CD14-positive monocyte (primary cell): ENCODE measurements around the gene NRXN3. TPM values are rescaled to one million over a fixed set of nuclear protein-coding genes. Genes with fewer than 3 reads are reported as not detected.

ENCODE experiments used
- DNase-seq, 3 donors: peaks; one replicate each; pipeline ENCODE4 v3.0.0-alpha.2; 2011 to 2022
- H2AFZ ChIP-seq: 2 replicates; pipeline ENCODE4 v1.6.0; 2012; ENCODE audit warnings: mild to moderate bottlenecking, low read depth, low read length, inconsistent platforms; ENCODE audit not compliant: insufficient read depth, poor library complexity, severe bottlenecking
- H3K27ac ChIP-seq, 2 donors: 1 replicate in 1 of 2; 2 replicates in 1 of 2; pipeline ENCODE4 v1.5.1; 2012 to 2013; ENCODE audit warnings: low read length in 2 of 2, control low read depth in 1 of 2, inconsistent platforms in 1 of 2, low read depth in 1 of 2, mild to moderate bottlenecking in 1 of 2
- H3K27me3 ChIP-seq, 2 donors: one replicate each; pipeline versions ENCODE4 v1.6.0 to v1.6.1; 2011 to 2013; ENCODE audit warnings: low read length in 2 of 2; ENCODE audit not compliant: control insufficient read depth in 2 of 2, insufficient read depth in 2 of 2
- H3K36me3 ChIP-seq, 2 donors: replicated peaks in 1 of 2; 1 replicate in 1 of 2; 2 replicates in 1 of 2; pipeline versions ENCODE4 v1.5.1 to v1.6.1; 2012 to 2013; ENCODE audit warnings: low read length in 2 of 2, control low read depth in 1 of 2, inconsistent platforms in 1 of 2, mild to moderate bottlenecking in 1 of 2; ENCODE audit not compliant: insufficient read depth in 2 of 2, control insufficient read depth in 1 of 2
- H3K4me1 ChIP-seq, 2 donors: 1 replicate in 1 of 2; 2 replicates in 1 of 2; pipeline versions ENCODE4 v1.5.1 to v1.6.1; 2012 to 2013; ENCODE audit warnings: low read length in 2 of 2, control low read depth in 1 of 2, inconsistent platforms in 1 of 2, mild to moderate bottlenecking in 1 of 2, moderate library complexity in 1 of 2; ENCODE audit not compliant: insufficient read depth in 2 of 2, control insufficient read depth in 1 of 2
- H3K4me2 ChIP-seq: replicated peaks from 2 replicates; pipeline ENCODE3; 2012; ENCODE audit warnings: low read length, moderate library complexity, mild to moderate bottlenecking; ENCODE audit not compliant: poor library complexity, severe bottlenecking; ENCODE audit errors: extremely low read depth
- H3K4me3 ChIP-seq, 3 experiments: fragments of 200-600 bp in 1 of 3; sonication (generic) in 1 of 3; replicated peaks in 1 of 3; 1 replicate in 2 of 3; 2 replicates in 1 of 3; pipeline ENCODE4 v1.5.1; 2011 to 2013; ENCODE audit warnings: low read length in 3 of 3, mild to moderate bottlenecking in 3 of 3, control low read depth in 2 of 3, low read depth in 2 of 3, inconsistent platforms in 1 of 3, moderate library complexity in 1 of 3
- H3K79me2 ChIP-seq: 2 replicates; pipeline ENCODE4 v1.6.0; 2012; ENCODE audit warnings: mild to moderate bottlenecking, control low read depth, inconsistent platforms, low read length, moderate library complexity; ENCODE audit not compliant: insufficient read depth
- H3K9ac ChIP-seq: 2 replicates; pipeline ENCODE4 v1.6.0; 2017; ENCODE audit warnings: low read length, mild to moderate bottlenecking; ENCODE audit not compliant: insufficient read depth, poor library complexity, severe bottlenecking
- H3K9me3 ChIP-seq, 2 donors: replicated peaks in 1 of 2; 1 replicate in 1 of 2; 2 replicates in 1 of 2; pipeline versions ENCODE4 v1.5.1 to v1.6.1; 2012 to 2013; ENCODE audit warnings: low read length in 2 of 2, control low read depth in 1 of 2; ENCODE audit not compliant: control insufficient read depth in 1 of 2, insufficient read depth in 1 of 2
- H4K20me1 ChIP-seq: 2 replicates; pipeline ENCODE4 v1.6.0; 2012; ENCODE audit warnings: mild to moderate bottlenecking, low read length, control low read depth, moderate library complexity; ENCODE audit not compliant: insufficient read depth
- H3K27ac Mint-ChIP-seq, 7 donors: one replicate each; pipeline ENCODE4 v1.8.0; 2020; ENCODE audit warnings: mild to moderate bottlenecking in 7 of 7, mixed read lengths in 7 of 7, moderate library complexity in 6 of 7, inconsistent platforms in 2 of 7
- H3K27me3 Mint-ChIP-seq, 3 donors: one replicate each; pipeline ENCODE4 v1.8.0; 2021 to 2022; ENCODE audit warnings: low read depth in 3 of 3, mild to moderate bottlenecking in 3 of 3, mixed read lengths in 3 of 3, moderate library complexity in 3 of 3, inconsistent platforms in 1 of 3
- H3K36me3 Mint-ChIP-seq, 2 donors: one replicate each; pipeline ENCODE4 v1.8.0; 2020; ENCODE audit warnings: mixed read lengths in 2 of 2, inconsistent platforms in 1 of 2, mild to moderate bottlenecking in 1 of 2
- H3K4me1 Mint-ChIP-seq: one replicate; pipeline ENCODE4 v1.8.0; 2020; ENCODE audit warnings: mild to moderate bottlenecking, mixed read lengths
- H3K4me3 Mint-ChIP-seq, 2 donors: one replicate each; pipeline ENCODE4 v1.8.0; 2020; ENCODE audit warnings: mild to moderate bottlenecking in 2 of 2, mixed read lengths in 2 of 2, moderate library complexity in 1 of 2
- H3K9me3 Mint-ChIP-seq, 7 donors: one replicate each; pipeline ENCODE4 v1.8.0; 2020 to 2022; ENCODE audit warnings: mixed read lengths in 7 of 7, mild to moderate bottlenecking in 6 of 7, moderate library complexity in 6 of 7, inconsistent platforms in 2 of 7
- CTCF ChIP-seq: fragments of 200-600 bp; IDR thresholded peaks from one replicate; pipeline ENCODE4 v1.8.0; 2022; ENCODE audit warnings: antibody characterized with exemption, mild to moderate bottlenecking
- WGBS: methylation state at CpG from one replicate; pipeline ENCODE4 v1.1.5; 2013; ENCODE audit warnings: missing lambda C conversion rate; ENCODE audit not compliant: insufficient coverage; 5-methylcytosine and 5-hydroxymethylcytosine counted together
- intact Hi-C, 2 donors: fragments of 100-400 bp; cut with micrococcal nuclease; formaldehyde crosslinking; loops; one replicate each; pipeline versions ENCODE4 v1.15.0 to v1.15.1; 2023
- polyA plus RNA-seq, 3 donors: library from polyadenylated mRNA; depleted of rRNA in 1 of 3; unstranded in 2 of 3; stranded (reverse) in 1 of 3; fragments of 300-500 nt in 2 of 3; fragments of >200 nt in 1 of 3; fragmentation: Illumina TruSeq in 2 of 3; gene quantifications; 1 replicate in 2 of 3; 2 replicates in 1 of 3; pipeline ENCODE4 v1.2.3, GENCODE V29; 2012 to 2021

The NRXN3 gene
- polyA plus RNA-seq, 3 donors = not detected

DNA sequence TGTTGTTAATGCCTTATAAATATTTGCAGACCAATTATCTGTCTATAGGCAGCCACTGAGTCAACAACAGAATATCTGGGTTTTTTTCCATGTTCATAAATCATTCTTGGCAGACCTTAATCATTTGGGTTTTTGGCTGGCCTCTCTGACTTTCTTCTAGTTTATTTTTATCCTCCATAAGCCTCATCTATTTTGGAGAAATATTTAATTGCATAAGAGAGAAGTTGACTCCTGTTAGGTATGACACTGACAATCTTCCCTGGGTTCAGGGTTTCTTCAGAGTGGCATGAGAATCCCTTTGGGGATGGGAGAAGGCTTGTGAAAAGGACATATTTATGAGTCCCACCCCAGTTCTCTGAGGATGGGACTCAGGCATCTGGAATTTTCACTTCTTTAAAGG, 299.8 kb downstream of the NRXN3 start:
- no peak overlapping the region for H2AFZ ChIP-seq
- peaks cover 0 to 5% (median 0%) of the 10 kb centered on the region in 7 donors for H3K9me3 Mint-ChIP-seq
- peaks cover 0 to 5% (median 0%) of the 10 kb centered on the region in 3 donors for H3K27me3 Mint-ChIP-seq
- H3K4me2 ChIP-seq = no peak overlapping the region
- no peaks in the 10 kb centered on the region for H3K36me3 Mint-ChIP-seq
- no peak overlapping the region for H3K4me3 Mint-ChIP-seq
- DNase-seq = no peak
- intact Hi-C loops = no loop called here
- H3K9ac ChIP-seq = no peak overlapping the region
- no peaks in the 10 kb centered on the region for H3K9me3 ChIP-seq
- no peaks in the 10 kb centered on the region for H3K79me2 ChIP-seq
- no peaks in the 10 kb centered on the region for H3K4me1 Mint-ChIP-seq
- H3K27ac ChIP-seq = no peak overlapping the region
- no peak overlapping the region for H3K27ac Mint-ChIP-seq
- no peaks in the 10 kb centered on the region for H3K36me3 ChIP-seq
- no peaks in the 10 kb centered on the region for H3K4me1 ChIP-seq
- no peaks in the 10 kb centered on the region for H3K27me3 ChIP-seq
- H3K4me3 ChIP-seq = no peak overlapping the region
- no peaks in the 10 kb centered on the region for H4K20me1 ChIP-seq
- TF ChIP-seq CTCF = no peak

DNA sequence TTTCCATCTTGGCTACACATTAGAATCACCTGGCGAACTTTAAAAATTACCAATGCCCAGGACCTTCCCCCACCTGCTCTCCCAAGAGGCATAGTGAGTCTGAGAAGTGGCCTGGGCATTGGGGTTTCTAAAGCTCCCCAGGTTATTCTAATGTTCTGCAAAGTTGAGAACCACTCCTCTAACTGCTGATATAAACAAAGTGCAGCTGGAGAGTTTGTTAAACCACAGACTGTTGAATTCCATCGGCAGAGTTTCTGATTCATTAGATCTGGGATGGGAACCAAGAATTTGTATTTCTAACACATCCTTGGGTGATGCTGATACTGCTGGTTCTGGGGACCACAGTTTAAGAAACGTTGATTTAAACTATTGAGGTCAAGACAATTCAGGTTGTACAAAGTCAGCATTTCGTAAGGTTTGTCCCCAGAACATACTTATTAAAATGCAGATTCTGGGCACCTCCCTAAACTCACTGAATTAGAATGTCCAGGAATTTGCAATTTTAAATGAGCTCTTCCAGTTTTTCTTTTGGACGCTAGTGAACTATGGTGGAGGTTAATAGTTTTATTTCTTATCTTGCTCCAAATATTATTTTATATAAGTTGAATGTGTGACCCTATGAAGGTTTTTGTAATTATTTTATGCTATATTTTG, 309.1 kb downstream of the NRXN3 start:
- Mint-ChIP-seq H3K36me3 (no peaks in the 10 kb centered on the region), H3K9me3 (peaks cover 0 to 2% (median 0%) of the 10 kb centered on the region in 7 donors), H3K4me1 (no peaks in the 10 kb centered on the region), H3K4me3 (no peak overlapping the region), H3K27me3 (peaks cover 0 to 2% (median 1%) of the 10 kb centered on the region in 3 donors), H3K27ac (no peak overlapping the region)
- intact Hi-C loops = no loop called here
- Histone ChIP-seq H3K4me3 (no peak overlapping the region), H3K27me3 (no peaks in the 10 kb centered on the region), H3K4me1 (no peaks in the 10 kb centered on the region), H3K9me3 (no peaks in the 10 kb centered on the region), H3K4me2 (no peak overlapping the region), H3K79me2 (no peaks in the 10 kb centered on the region), H3K36me3 (no peaks in the 10 kb centered on the region), H4K20me1 (no peaks in the 10 kb centered on the region), H3K9ac (no peak overlapping the region), H2AFZ (no peak overlapping the region), H3K27ac (no peak overlapping the region)
- 84% methylated on average over 3 of the region's 5 CpGs for WGBS
- no peak for TF ChIP-seq CTCF
- DNase-seq = no peak
